ENCODE data around the gene R3HDM4.
"Not testable (repeated sequence)": the region's sequence is repeated elsewhere in the genome, so short reads cannot be mapped to it uniquely, and the experiment has no call there.

The R3HDM4 gene

GRCh38 chr19:890831-891230, 22.2 kb downstream of the R3HDM4 start:
- DNase-seq (ENCODE audit: low read depth) = no peak

- DNase-seq (ENCODE audit: low read depth) = no peak
These were observed 23.2 kb downstream of the R3HDM4 start for GRCh38 chr19:889662-890295.

GRCh38 chr19:888581-889385, 24.2 kb downstream of the R3HDM4 start:
- no peak for DNase-seq (ENCODE audit: low read depth)

- DNase-seq (ENCODE audit: low read depth) = no peak
These were observed 25.4 kb downstream of the R3HDM4 start for GRCh38 chr19:887599-887998.

- DNase-seq (ENCODE audit: low read depth) = no peak
These were observed 25.9 kb downstream of the R3HDM4 start for GRCh38 chr19:887072-887471.

- DNase-seq (ENCODE audit: low read depth) = no peak
These were observed 27.3 kb downstream of the R3HDM4 start for GRCh38 chr19:885536-886224.

- no peak for DNase-seq (ENCODE audit: low read depth)
These were observed 28.4 kb downstream of the R3HDM4 start for GRCh38 chr19:884420-885211.

GRCh38 chr19:883661-884211, 29.3 kb downstream of the R3HDM4 start:
- no peak for DNase-seq (ENCODE audit: low read depth)

- no peak for DNase-seq (ENCODE audit: low read depth)
These were observed 30.0 kb downstream of the R3HDM4 start for GRCh38 chr19:882871-883497.

GRCh38 chr19:881385-882071, 31.5 kb downstream of the R3HDM4 start:
- DNase-seq (ENCODE audit: low read depth) = no peak

- no peak for DNase-seq (ENCODE audit: low read depth)
These were observed 33.1 kb downstream of the R3HDM4 start for GRCh38 chr19:879711-880438.

GRCh38 chr19:878751-879561, 34.1 kb downstream of the R3HDM4 start:
- not testable (repeated sequence) for DNase-seq (ENCODE audit: low read depth)

GRCh38 chr19:877992-878660, 34.9 kb downstream of the R3HDM4 start:
- DNase-seq (ENCODE audit: low read depth) = not testable (repeated sequence)

GRCh38 chr19:876780-877314, 36.2 kb downstream of the R3HDM4 start:
- DNase-seq (ENCODE audit: low read depth) = no peak

- DNase-seq (ENCODE audit: low read depth) = no peak
These were observed 36.9 kb downstream of the R3HDM4 start for GRCh38 chr19:876089-876488.

- DNase-seq (ENCODE audit: low read depth) = no peak
These were observed 37.6 kb downstream of the R3HDM4 start for GRCh38 chr19:875265-875879.

- DNase-seq (ENCODE audit: low read depth) = no peak
These were observed 39.4 kb downstream of the R3HDM4 start for GRCh38 chr19:873561-874041.

- peak; percentile 58 for DNase-seq (ENCODE audit: low read depth)
These were observed 39.9 kb downstream of the R3HDM4 start for GRCh38 chr19:873084-873483.
